GM18909 (cell line): ENCODE measurements around the gene ZNF563.

Experiments
- ATAC-seq: cut with Tn5 transposase; IDR thresholded peaks from one replicate; pipeline ENCODE4 v1.9.1; 2021; ENCODE audit warnings: mild to moderate bottlenecking; ENCODE audit not compliant: unreplicated experiment, poor library complexity

The ZNF563 gene

GRCh38 chr19:12295191-12295590 is 38.2 kb downstream of the ZNF563 start:
- no peak for ATAC-seq

GRCh38 chr19:12294249-12295158 is 38.9 kb downstream of the ZNF563 start, which contains the start of gene ZNF44:
ZNF44 (minus strand) TSS chr19:12294883; CDS start chr19:12294694, 189 bp downstream.
- peak; percentile 91 for ATAC-seq

- ATAC-seq = peak; percentile 56
Measured at GRCh38 chr19:12293777-12294248, 39.6 kb downstream of the ZNF563 start.

GRCh38 chr19:12289790-12290065 is 43.7 kb downstream of the ZNF563 start:
- ATAC-seq = no peak

GRCh38 chr19:12287958-12288500 is 45.4 kb downstream of the ZNF563 start:
- no peak for ATAC-seq

GRCh38 chr19:12284631-12285030 is 48.8 kb downstream of the ZNF563 start:
- ATAC-seq = no peak

GRCh38 chr19:12284226-12284625 is 49.2 kb downstream of the ZNF563 start:
- no peak for ATAC-seq

GRCh38 chr19:12278713-12279112 is 54.7 kb downstream of the ZNF563 start:
- ATAC-seq = no peak

GRCh38 chr19:12272980-12273901 is 60.2 kb downstream of the ZNF563 start:
- ATAC-seq = no peak

- ATAC-seq = no peak
Measured at GRCh38 chr19:12272386-12272785, 61.0 kb downstream of the ZNF563 start.

GRCh38 chr19:12270854-12271253 is 62.6 kb downstream of the ZNF563 start:
- ATAC-seq = no peak
